GM21717 (cell line): ENCODE results near the gene MRTFB.

Source experiments
- ATAC-seq: cut with Tn5 transposase; IDR thresholded peaks from one replicate; pipeline ENCODE4 v1.9.1; 2021; ENCODE audit warnings: mild to moderate bottlenecking, moderate library complexity; ENCODE audit not compliant: unreplicated experiment

The MRTFB gene

GRCh38 chr16:14128097-14128496, 57.0 kb downstream of the MRTFB start:
- ATAC-seq = no peak

DNA sequence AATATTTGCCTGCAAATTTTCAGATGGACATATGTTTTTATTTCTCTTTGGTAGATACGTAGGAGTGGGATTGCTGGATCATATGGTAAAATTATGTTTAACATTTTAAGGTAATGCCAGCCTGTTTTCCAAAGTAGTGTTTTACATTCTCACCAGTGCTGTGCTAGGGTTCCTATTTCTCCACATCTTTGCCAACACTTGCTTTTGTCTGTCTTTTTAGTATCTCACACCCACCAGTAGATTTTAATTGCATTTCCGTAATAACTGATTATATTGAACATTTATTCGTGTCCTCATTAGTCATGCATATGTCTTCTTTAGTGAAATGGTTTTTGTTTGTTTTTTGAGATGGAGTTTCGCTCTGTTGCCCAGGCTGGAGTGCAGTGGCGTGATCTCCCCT, 58.4 kb downstream of the MRTFB start:
- no peak for ATAC-seq

- no peak for ATAC-seq
Observed at GRCh38 chr16:14131774-14132695, 60.9 kb downstream of the MRTFB start.

GRCh38 chr16:14132696-14133048, 61.6 kb downstream of the MRTFB start:
- ATAC-seq = peak; percentile 73

GRCh38 chr16:14133907-14134306, 62.8 kb downstream of the MRTFB start:
- no peak for ATAC-seq

DNA sequence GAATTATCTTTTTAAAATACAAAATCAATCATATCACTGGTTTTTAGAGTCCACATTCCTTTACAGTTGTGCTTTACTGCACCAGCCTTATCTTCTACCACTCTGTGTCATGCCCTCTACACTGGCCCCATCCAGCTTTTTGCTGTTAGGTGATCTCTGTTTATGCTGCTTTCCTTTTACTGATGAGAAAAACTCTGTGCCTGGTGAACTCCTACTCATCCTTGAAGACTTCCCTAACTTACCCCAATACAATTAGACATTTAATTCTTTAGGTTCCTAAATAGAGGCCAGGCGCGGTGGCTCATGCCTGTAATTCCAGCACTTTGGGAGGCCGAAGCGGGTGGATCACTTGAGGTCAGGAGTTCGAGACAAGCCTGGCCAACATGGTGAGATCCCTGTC, 64.6 kb downstream of the MRTFB start:
- no peak for ATAC-seq

GRCh38 chr16:14139872-14140271, 68.8 kb downstream of the MRTFB start:
- no peak for ATAC-seq

- no peak for ATAC-seq
Observed at GRCh38 chr16:14140923-14141322, 69.8 kb downstream of the MRTFB start.

DNA sequence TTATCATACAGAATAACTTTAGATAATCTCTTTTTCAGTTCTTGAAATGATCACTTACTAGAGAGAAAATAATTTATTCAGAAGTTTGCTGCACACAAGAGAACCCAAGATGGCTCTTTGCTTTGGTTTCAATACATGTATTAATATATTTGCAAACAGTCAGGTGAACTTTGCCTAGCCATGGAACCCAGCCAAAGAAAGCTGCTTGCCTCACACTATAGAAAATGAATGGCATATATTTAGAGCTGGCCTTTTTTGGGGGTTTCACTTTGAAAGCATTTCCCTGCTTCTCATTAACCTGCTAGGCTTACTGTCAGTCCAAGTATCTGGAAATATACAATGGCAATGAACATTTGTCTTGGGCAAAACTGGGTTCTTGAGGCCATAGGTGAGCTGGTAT, 75.3 kb downstream of the MRTFB start:
- no peak for ATAC-seq

GRCh38 chr16:14148016-14148415, 76.9 kb downstream of the MRTFB start:
- ATAC-seq = no peak

DNA sequence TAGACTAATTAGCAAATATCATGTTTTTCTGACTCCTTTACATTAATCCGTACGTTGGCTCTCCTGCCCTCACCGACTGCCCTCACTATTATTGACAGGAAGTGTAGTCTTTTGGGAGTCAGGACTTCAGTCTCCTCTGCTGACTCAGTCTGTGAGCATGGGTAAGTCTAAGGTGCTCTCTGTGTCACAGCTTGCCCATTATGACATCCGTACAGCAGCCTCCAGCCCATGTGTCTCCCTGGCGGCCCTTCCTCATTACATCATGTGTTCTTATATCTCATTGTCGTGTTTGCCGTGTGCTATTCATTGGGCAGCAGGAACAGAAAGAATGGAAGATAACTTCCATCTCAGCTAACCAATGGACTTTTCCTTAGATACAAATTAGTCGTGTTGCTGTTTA, 77.5 kb downstream of the MRTFB start:
- ATAC-seq = no peak

DNA sequence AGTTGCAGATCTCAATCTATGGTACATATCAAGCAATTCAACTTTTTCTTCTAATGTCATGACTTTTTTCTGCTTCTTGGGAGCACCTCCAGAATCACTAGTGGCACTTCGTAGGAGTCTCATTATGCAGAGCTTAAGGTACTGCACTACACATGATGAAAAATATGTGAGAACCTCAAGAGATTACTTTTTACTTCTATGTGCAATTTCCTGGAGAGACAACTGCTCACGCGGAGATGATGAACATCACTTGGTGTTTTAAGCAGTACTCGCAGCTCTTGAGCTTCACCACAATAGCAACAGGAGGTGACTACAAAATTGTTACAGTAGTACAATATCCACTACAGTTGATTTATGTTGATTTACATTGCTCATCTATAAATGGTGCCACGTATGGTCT, 79.7 kb downstream of the MRTFB start:
- no peak for ATAC-seq

- no peak for ATAC-seq
Observed at GRCh38 chr16:14151256-14152030, 80.3 kb downstream of the MRTFB start.

- ATAC-seq = no peak
Observed at GRCh38 chr16:14155572-14156190, 84.6 kb downstream of the MRTFB start.

DNA sequence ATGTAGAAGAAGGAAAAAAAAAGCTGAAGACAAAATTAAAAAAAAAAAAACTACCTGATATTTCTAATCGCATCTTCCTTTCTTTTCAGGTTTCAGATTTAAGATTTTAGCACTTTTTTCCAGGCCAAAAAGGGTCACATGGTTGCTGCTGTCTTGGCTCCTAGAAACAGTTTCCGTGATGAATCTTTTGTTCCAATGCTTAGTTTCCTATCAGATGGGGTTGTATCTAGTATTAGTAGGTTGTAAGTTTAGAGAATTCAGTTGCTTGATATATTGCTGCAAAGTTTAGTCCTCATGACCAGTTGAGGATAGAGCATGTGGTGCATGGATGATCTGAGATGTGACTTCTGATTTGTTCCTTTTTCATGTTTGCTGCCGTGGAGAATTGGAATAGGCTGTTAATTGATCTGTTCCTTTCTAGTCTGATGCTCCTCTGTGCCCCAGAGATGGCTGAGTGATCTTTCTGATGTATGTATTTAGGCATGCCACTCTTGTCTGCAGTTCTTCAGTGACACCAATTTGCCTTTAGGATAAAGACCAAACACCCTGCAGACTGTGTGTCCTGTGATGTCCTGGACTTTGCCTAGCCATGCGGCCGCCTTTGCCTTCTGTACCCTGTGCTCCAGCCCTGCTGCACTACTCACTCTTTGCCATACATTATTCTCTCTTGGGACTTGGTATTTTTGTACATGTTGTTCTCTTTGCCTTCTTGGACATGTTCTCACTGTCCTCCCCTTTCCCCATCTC, 94.0 kb downstream of the MRTFB start:
- ATAC-seq = no peak

GRCh38 chr16:14168146-14168545, 97.0 kb downstream of the MRTFB start:
- ATAC-seq = no peak

GRCh38 chr16:14172200-14172809, 101.2 kb downstream of the MRTFB start:
- no peak for ATAC-seq

- no peak for ATAC-seq
Observed at GRCh38 chr16:14175086-14175485, 104.0 kb downstream of the MRTFB start.

GRCh38 chr16:14177704-14178103, 106.6 kb downstream of the MRTFB start:
- no peak for ATAC-seq

DNA sequence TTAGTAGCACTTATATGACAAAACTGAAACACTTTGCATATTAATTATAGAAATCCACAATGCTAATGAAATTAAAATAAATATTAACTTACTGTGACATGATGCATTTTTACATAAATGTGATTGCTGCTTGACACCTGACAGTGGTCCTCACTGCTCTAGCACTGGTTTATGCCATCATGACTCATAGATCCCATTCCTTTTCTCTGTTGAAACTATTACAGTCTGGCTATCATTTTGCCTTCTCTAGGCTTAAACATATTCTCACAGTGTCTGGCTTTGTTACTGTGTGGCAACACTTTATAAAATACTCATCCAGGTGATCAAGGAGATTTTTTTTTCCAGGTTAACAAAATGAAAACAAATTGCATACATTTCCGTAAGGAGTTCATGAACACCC, 108.0 kb downstream of the MRTFB start:
- no peak for ATAC-seq
